Lung (tissue), 12 donors: ENCODE measurements around the gene NRROS. TPM values are rescaled to one million over a fixed set of nuclear protein-coding genes. Genes with fewer than 3 reads are reported as not detected.

Source experiments
- ATAC-seq: fragments of 200-7000 bp; cut with Tn5 transposase; one replicate; pipeline ENCODE4 v1.9.1; 2020; ENCODE audit warnings: moderate number of reproducible peaks; ENCODE audit not compliant: insufficient read depth, low FRiP score
- DNase-seq, 3 donors: peaks; one replicate each; pipeline ENCODE4 v3.0.0-alpha.2; 2013 to 2017
- H3K27ac ChIP-seq, 2 donors: one replicate each; pipeline ENCODE4 v1.5.1; 2013; ENCODE audit warnings: mild to moderate bottlenecking in 2 of 2, moderate library complexity in 2 of 2, control low read depth in 1 of 2, inconsistent platforms in 1 of 2, low read depth in 1 of 2, low read length in 1 of 2
- H3K27me3 ChIP-seq, 3 donors: one replicate each; pipeline ENCODE4 v1.5.1; 2013; ENCODE audit warnings: low read length in 2 of 3; ENCODE audit not compliant: control insufficient read depth in 3 of 3, insufficient read depth in 3 of 3
- H3K36me3 ChIP-seq, 4 donors: one replicate each; pipeline ENCODE4 v1.5.1; 2013; ENCODE audit warnings: low read length in 4 of 4, mild to moderate bottlenecking in 1 of 4, moderate library complexity in 1 of 4; ENCODE audit not compliant: control insufficient read depth in 4 of 4, insufficient read depth in 4 of 4
- H3K4me1 ChIP-seq, 5 donors: one replicate each; pipeline ENCODE4 v1.5.1; 2013; ENCODE audit warnings: low read length in 5 of 5, mild to moderate bottlenecking in 2 of 5, moderate library complexity in 1 of 5; ENCODE audit not compliant: control insufficient read depth in 5 of 5, insufficient read depth in 5 of 5
- H3K4me3 ChIP-seq: one replicate; pipeline ENCODE4 v1.5.1; 2013; ENCODE audit warnings: mild to moderate bottlenecking, control low read depth, moderate library complexity
- H3K9ac ChIP-seq, 2 donors: one replicate each; pipeline ENCODE4 v1.5.1; 2013; ENCODE audit warnings: low read length in 2 of 2, control low read depth in 1 of 2; ENCODE audit not compliant: insufficient read depth in 1 of 2
- H3K9me3 ChIP-seq, 4 donors: one replicate each; pipeline ENCODE4 v1.5.1; 2013; ENCODE audit warnings: low read length in 3 of 4, mild to moderate bottlenecking in 1 of 4, moderate library complexity in 1 of 4; ENCODE audit not compliant: control insufficient read depth in 4 of 4, insufficient read depth in 3 of 4
- WGBS, 2 donors: extraction: QIAGEN DNeasy Blood & Tissue Kit; methylation state at CpG; one replicate each; pipeline ENCODE4 v1.1.7; 2013; 5-methylcytosine and 5-hydroxymethylcytosine counted together
- polyA plus RNA-seq, 2 donors: library from polyadenylated mRNA; stranded (reverse); fragments of 200-250 nt; gene quantifications; one replicate each; pipeline ENCODE4 v1.2.1, GENCODE V29; 2013
- total RNA-seq, 2 donors: library from RNA; depleted of rRNA in 1 of 2; stranded (reverse); fragments of >200 nt in 1 of 2; gene quantifications; one replicate each; pipeline ENCODE4 v1.2.1, GENCODE V29; 2014 to 2021
- TF ChIP-seq, protein P1 (sequence below): IDR thresholded peaks from 2 replicates; pipeline ENCODE4 v1.5.1; 2012; ENCODE audit warnings: mild to moderate bottlenecking; ENCODE audit errors: control extremely low read depth, extremely low read depth
- donor health status: control.
- donor health status: control.
- donor health status: Bipolar disorder and iron deficiency.
- donor health status: healthy.
- donor health status: DM: yes; HTN: yes; CAD: no.

NRROS gene
- total and polyA plus RNA-seq, 4 donors, result 6.6 to 17.6 (median 13.0) TPM

DNA sequence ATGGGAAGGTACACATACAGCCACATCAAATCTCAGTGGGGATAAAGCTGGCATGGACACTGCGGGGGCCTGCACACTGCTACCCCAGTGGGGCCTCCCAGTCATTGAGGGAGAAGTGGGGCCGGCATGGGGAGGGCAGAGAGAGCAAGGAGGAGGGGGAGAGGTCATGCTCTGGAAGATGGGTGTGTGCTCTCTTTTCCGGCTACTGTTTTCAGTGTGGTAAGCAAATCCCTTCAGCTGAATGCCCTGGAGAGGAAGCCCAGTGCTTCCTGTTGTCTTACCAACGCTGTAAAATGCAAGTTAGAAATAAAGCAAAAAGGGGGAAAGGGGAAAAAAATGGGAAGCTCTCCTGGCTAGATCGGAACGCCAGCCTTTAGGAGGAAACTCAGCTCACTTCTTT lies 30.8 kb downstream of the NRROS start:
- peak in 1 of 3 donors; percentile 12 for DNase-seq
- 11 to 30% methylated on average over 6 of the region's 6 CpGs for WGBS, 2 donors
- H3K4me1 ChIP-seq, result no peaks in the 10 kb centered on the region
- H3K27ac ChIP-seq, result peak overlapping the region in 1 of 2 donors; percentile 9
- peak; percentile 41 for ATAC-seq
- TF ChIP-seq, protein P1, sequence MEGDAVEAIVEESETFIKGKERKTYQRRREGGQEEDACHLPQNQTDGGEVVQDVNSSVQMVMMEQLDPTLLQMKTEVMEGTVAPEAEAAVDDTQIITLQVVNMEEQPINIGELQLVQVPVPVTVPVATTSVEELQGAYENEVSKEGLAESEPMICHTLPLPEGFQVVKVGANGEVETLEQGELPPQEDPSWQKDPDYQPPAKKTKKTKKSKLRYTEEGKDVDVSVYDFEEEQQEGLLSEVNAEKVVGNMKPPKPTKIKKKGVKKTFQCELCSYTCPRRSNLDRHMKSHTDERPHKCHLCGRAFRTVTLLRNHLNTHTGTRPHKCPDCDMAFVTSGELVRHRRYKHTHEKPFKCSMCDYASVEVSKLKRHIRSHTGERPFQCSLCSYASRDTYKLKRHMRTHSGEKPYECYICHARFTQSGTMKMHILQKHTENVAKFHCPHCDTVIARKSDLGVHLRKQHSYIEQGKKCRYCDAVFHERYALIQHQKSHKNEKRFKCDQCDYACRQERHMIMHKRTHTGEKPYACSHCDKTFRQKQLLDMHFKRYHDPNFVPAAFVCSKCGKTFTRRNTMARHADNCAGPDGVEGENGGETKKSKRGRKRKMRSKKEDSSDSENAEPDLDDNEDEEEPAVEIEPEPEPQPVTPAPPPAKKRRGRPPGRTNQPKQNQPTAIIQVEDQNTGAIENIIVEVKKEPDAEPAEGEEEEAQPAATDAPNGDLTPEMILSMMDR, result no peak
- peak overlapping the region in 1 of 2 donors; percentile 1 for H3K9ac ChIP-seq
- no peaks in the 10 kb centered on the region for H3K9me3 ChIP-seq
- H3K4me3 ChIP-seq, result no peak overlapping the region
- H3K36me3 ChIP-seq, result no peaks in the 10 kb centered on the region
- H3K27me3 ChIP-seq, result no peaks in the 10 kb centered on the region

DNA sequence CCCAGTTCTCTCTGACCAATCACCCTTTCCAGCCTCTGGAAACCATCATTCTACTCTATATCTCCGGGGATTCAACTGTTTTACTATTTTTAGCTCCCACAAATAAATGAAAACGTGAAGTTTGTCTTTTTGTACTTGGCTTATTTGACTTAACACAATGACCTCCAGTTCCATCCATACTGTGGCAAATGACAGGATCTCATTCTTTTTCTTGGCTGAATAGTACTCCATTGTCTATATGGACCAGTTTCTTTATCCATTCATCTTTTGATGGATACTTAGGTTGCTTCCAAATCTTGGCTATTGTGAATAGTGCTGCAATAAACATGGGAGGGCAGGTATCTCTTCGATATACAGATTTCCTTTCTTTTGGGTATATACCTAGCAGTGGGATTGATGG lies 34.1 kb downstream of the NRROS start:
- Histone ChIP-seq H3K9ac (no peak overlapping the region), H3K36me3 (no peaks in the 10 kb centered on the region), H3K9me3 (no peaks in the 10 kb centered on the region), H3K27me3 (no peaks in the 10 kb centered on the region), H3K4me3 (no peak overlapping the region), H3K27ac (no peak overlapping the region), H3K4me1 (peaks cover 0 to 4% (median 0%) of the 10 kb centered on the region in 5 donors)
- WGBS, 2 donors, result 89 to 95% methylated on average over 3 of the region's 3 CpGs
- TF ChIP-seq, protein P1, result no peak
- DNase-seq (no peak), ATAC-seq (no peak)

DNA sequence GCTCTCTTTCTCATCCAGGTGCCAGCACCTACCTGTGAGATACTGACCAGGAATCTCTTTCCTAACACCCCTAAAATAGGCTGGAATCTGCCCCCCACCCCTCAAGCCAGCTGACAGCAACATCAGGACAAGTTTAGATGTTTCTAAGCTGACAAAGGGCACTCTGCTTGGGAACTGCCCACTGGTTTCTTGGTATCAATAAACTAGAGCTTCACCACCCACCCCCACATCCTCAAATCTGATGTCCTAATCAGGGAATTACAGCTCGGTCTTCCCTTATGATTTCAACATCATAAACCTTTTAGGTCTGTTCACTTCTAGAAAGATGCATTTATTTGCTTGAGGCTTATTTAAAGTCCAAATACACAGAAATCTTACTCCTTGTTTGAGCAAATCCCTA lies 37.9 kb downstream of the NRROS start:
- 17 to 31% methylated on average over 1 of the region's 1 CpG for WGBS, 2 donors
- Histone ChIP-seq H3K27me3 (no peaks in the 10 kb centered on the region), H3K4me1 (peaks cover 0 to 4% (median 0%) of the 10 kb centered on the region in 5 donors), H3K27ac (no peak overlapping the region), H3K9me3 (no peaks in the 10 kb centered on the region), H3K9ac (no peak overlapping the region), H3K36me3 (no peaks in the 10 kb centered on the region), H3K4me3 (no peak overlapping the region)
- no peak for DNase-seq
- TF ChIP-seq, protein P1, result no peak
- no peak for ATAC-seq

DNA sequence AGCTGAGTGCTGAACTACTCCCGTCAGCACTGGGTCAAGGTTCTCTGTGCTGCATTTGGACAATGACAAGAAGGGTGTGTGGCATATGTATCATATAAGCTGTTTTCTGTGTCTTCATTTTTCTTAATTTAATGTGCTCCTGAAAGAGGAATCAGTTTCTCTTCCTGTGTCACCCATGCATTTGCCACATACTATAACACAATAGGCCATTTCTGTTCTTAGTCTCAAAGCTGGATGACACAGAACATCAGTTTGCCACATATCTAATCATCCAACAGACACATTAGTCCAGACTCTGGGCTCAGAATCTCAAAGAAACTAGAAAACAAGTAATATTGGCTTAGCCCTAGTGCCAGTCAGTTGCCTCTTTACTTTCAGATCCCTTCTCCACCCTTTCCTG lies 38.4 kb downstream of the NRROS start:
- Histone ChIP-seq H3K27ac (no peak overlapping the region), H3K36me3 (no peaks in the 10 kb centered on the region), H3K4me1 (peaks cover 0 to 4% (median 0%) of the 10 kb centered on the region in 5 donors), H3K4me3 (no peak overlapping the region), H3K27me3 (no peaks in the 10 kb centered on the region), H3K9me3 (no peaks in the 10 kb centered on the region), H3K9ac (no peak overlapping the region)
- DNase-seq (no peak), ATAC-seq (no peak)
- TF ChIP-seq, protein P1, result no peak
- WGBS, 2 donors, result 57 to 59% methylated on average over 1 of the region's 1 CpG
